GM21717 (cell line): ENCODE data around the gene ZC3H18.
A peak's percentile ranks its signal among the peaks of the same experiment; 100 is the strongest.

Experiments used
- ATAC-seq: cut with Tn5 transposase; IDR thresholded peaks from one replicate; pipeline ENCODE4 v1.9.1; 2021; ENCODE audit warnings: mild to moderate bottlenecking, moderate library complexity; ENCODE audit not compliant: unreplicated experiment

Gene ZC3H18

GRCh38 chr16:88619859-88620815, 49.9 kb downstream of the ZC3H18 start:
- no peak for ATAC-seq

- ATAC-seq, result no peak
Measured at GRCh38 chr16:88622125-88622524, 51.9 kb downstream of the ZC3H18 start.

- ATAC-seq, result no peak
Measured at GRCh38 chr16:88622866-88623265, 52.7 kb downstream of the ZC3H18 start.

GRCh38 chr16:88623858-88624257, 53.7 kb downstream of the ZC3H18 start:
- no peak for ATAC-seq

- ATAC-seq, result no peak
Measured at GRCh38 chr16:88624481-88624880, 54.3 kb downstream of the ZC3H18 start.

GRCh38 chr16:88624977-88625576, 54.9 kb downstream of the ZC3H18 start:
- no peak for ATAC-seq

GRCh38 chr16:88626646-88627045, 56.4 kb downstream of the ZC3H18 start:
- ATAC-seq, result no peak

- no peak for ATAC-seq
Measured at GRCh38 chr16:88627531-88628411, 57.6 kb downstream of the ZC3H18 start.

- ATAC-seq, result no peak
Measured at GRCh38 chr16:88628512-88628974, 58.3 kb downstream of the ZC3H18 start.

GRCh38 chr16:88629835-88630234, 59.6 kb downstream of the ZC3H18 start:
- ATAC-seq, result no peak

GRCh38 chr16:88630433-88630832, 60.2 kb downstream of the ZC3H18 start:
- no peak for ATAC-seq

- no peak for ATAC-seq
Measured at GRCh38 chr16:88630941-88631340, 60.7 kb downstream of the ZC3H18 start.

- ATAC-seq, result no peak
Measured at GRCh38 chr16:88631384-88631783, 61.2 kb downstream of the ZC3H18 start.

- no peak for ATAC-seq
Measured at GRCh38 chr16:88631920-88632586, 61.9 kb downstream of the ZC3H18 start.

- ATAC-seq, result no peak
Measured at GRCh38 chr16:88632587-88632930, 62.4 kb downstream of the ZC3H18 start.

GRCh38 chr16:88633684-88634140, 63.5 kb downstream of the ZC3H18 start:
- peak; percentile 27 for ATAC-seq

GRCh38 chr16:88634141-88634993, 64.2 kb downstream of the ZC3H18 start:
- peak; percentile 34 for ATAC-seq

- ATAC-seq, result no peak
Measured at GRCh38 chr16:88634994-88635670, 64.9 kb downstream of the ZC3H18 start.

GRCh38 chr16:88635671-88636319, 65.6 kb downstream of the ZC3H18 start:
- no peak for ATAC-seq
